ENCODE measurements around the gene TMTC1. TPM values are rescaled to one million over a fixed set of nuclear protein-coding genes. Genes with fewer than 3 reads are reported as not detected.

TMTC1 gene
- total RNA-seq, 4 donors from 2014 or later: 7.4 to 25.6 (median 15.4) TPM

GRCh38 chr12:29717540-29718100 is 66.1 kb downstream of the TMTC1 start:
- Histone ChIP-seq H3K27me3 (no peaks in the 10 kb centered on the region), H3K9me3 (no peaks in the 10 kb centered on the region), H3K4me3 (no peak overlapping the region), H3K36me3 (no peaks in the 10 kb centered on the region), H3K27ac (no peak overlapping the region), H3K4me1 (no peaks in the 10 kb centered on the region)
- no peak for DNase-seq
- TF ChIP-seq CTCF (IDR thresholded peaks at IDR 0.05): no peak
- TF ChIP-seq POLR2A (IDR thresholded peaks at IDR 0.05): no peak

GRCh38 chr12:29714966-29715365 is 68.8 kb downstream of the TMTC1 start:
- Histone ChIP-seq H3K4me1 (no peaks in the 10 kb centered on the region), H3K9me3 (no peaks in the 10 kb centered on the region), H3K27ac (no peak overlapping the region), H3K4me3 (no peak overlapping the region), H3K36me3 (no peaks in the 10 kb centered on the region), H3K27me3 (no peaks in the 10 kb centered on the region)
- DNase-seq: no peak
- TF ChIP-seq POLR2A (IDR thresholded peaks at IDR 0.05): no peak
- TF ChIP-seq CTCF (IDR thresholded peaks at IDR 0.05): no peak

GRCh38 chr12:29713729-29714128 is 70.0 kb downstream of the TMTC1 start:
- Histone ChIP-seq H3K27ac (peak overlapping the region in 1 of 4 donors; percentile 33), H3K36me3 (no peaks in the 10 kb centered on the region), H3K9me3 (no peaks in the 10 kb centered on the region), H3K27me3 (no peaks in the 10 kb centered on the region), H3K4me1 (no peaks in the 10 kb centered on the region), H3K4me3 (no peak overlapping the region)
- TF ChIP-seq POLR2A (IDR thresholded peaks at IDR 0.05) (no peak), CTCF (IDR thresholded peaks at IDR 0.05) (no peak)
- DNase-seq: no peak

GRCh38 chr12:29711381-29711780 is 72.4 kb downstream of the TMTC1 start:
- Histone ChIP-seq H3K36me3 (no peaks in the 10 kb centered on the region), H3K4me1 (no peaks in the 10 kb centered on the region), H3K9me3 (no peaks in the 10 kb centered on the region), H3K27me3 (no peaks in the 10 kb centered on the region), H3K4me3 (no peak overlapping the region), H3K27ac (no peak overlapping the region)
- DNase-seq: no peak
- no peak for TF ChIP-seq POLR2A (IDR thresholded peaks at IDR 0.05)
- no peak for TF ChIP-seq CTCF (IDR thresholded peaks at IDR 0.05)

GRCh38 chr12:29710104-29710503 is 73.6 kb downstream of the TMTC1 start:
- Histone ChIP-seq H3K27me3 (no peaks in the 10 kb centered on the region), H3K4me3 (no peak overlapping the region), H3K4me1 (no peaks in the 10 kb centered on the region), H3K9me3 (no peaks in the 10 kb centered on the region), H3K36me3 (no peaks in the 10 kb centered on the region), H3K27ac (peak overlapping the region in 1 of 4 donors; percentile 11)
- no peak for TF ChIP-seq CTCF (IDR thresholded peaks at IDR 0.05)
- TF ChIP-seq POLR2A (IDR thresholded peaks at IDR 0.05): no peak
- DNase-seq: no peak
